Trophoblast cell (in vitro differentiated cells and primary cell): ENCODE measurements around the gene OSM.

Experiments used
- DNase-seq, 2 donors: peaks; one replicate each; pipeline ENCODE4 v3.0.0-alpha.2; 2016
- H2AFZ ChIP-seq: 2 replicates; pipeline ENCODE4 v1.6.1; 2013; ENCODE audit warnings: low read length, moderate library complexity, mild to moderate bottlenecking; ENCODE audit not compliant: insufficient read depth, poor library complexity
- H2AK5ac ChIP-seq: 2 replicates; pipeline ENCODE4 v1.6.1; 2013; ENCODE audit warnings: mild to moderate bottlenecking, low read length
- H2BK120ac ChIP-seq: 2 replicates; pipeline ENCODE4 v1.6.1; 2013; ENCODE audit warnings: low read length, mild to moderate bottlenecking, moderate library complexity; ENCODE audit not compliant: insufficient read depth, poor library complexity
- H2BK12ac ChIP-seq: 2 replicates; pipeline ENCODE4 v1.6.1; 2013; ENCODE audit warnings: mild to moderate bottlenecking, low read length, moderate library complexity
- H2BK5ac ChIP-seq: 2 replicates; pipeline ENCODE4 v1.6.1; 2013; ENCODE audit warnings: low read length, low read depth, moderate library complexity, mild to moderate bottlenecking; ENCODE audit not compliant: poor library complexity
- H3K14ac ChIP-seq: 2 replicates; pipeline ENCODE4 v1.6.1; 2013; ENCODE audit warnings: mild to moderate bottlenecking, low read length
- H3K18ac ChIP-seq: 2 replicates; pipeline ENCODE4 v1.6.1; 2013; ENCODE audit warnings: mild to moderate bottlenecking, low read length
- H3K23ac ChIP-seq: 2 replicates; pipeline ENCODE4 v1.6.1; 2013; ENCODE audit warnings: low read length
- H3K27ac ChIP-seq: 2 replicates; pipeline ENCODE4 v1.5.1; 2013; ENCODE audit warnings: low read depth, mild to moderate bottlenecking, inconsistent platforms, low read length, moderate library complexity
- H3K27me3 ChIP-seq: 2 replicates; pipeline ENCODE4 v1.6.1; 2013; ENCODE audit warnings: inconsistent platforms, mild to moderate bottlenecking, low read length, moderate library complexity; ENCODE audit not compliant: insufficient read depth
- H3K36me3 ChIP-seq, 2 experiments: 1 replicate in 1 of 2; 2 replicates in 1 of 2; pipeline ENCODE4 v1.6.1; 2013; ENCODE audit warnings: low read length in 2 of 2, mild to moderate bottlenecking in 2 of 2, moderate library complexity in 1 of 2; ENCODE audit not compliant: insufficient read depth in 2 of 2, control insufficient read depth in 1 of 2
- H3K4ac ChIP-seq: 2 replicates; pipeline ENCODE4 v1.6.1; 2013; ENCODE audit warnings: low read depth, mild to moderate bottlenecking, low read length, moderate library complexity
- H3K4me1 ChIP-seq, 2 experiments: 1 replicate in 1 of 2; 2 replicates in 1 of 2; pipeline ENCODE4 v1.6.1; 2013; ENCODE audit warnings: low read length in 2 of 2, mild to moderate bottlenecking in 2 of 2, moderate library complexity in 1 of 2; ENCODE audit not compliant: insufficient read depth in 2 of 2, control insufficient read depth in 1 of 2
- H3K4me2 ChIP-seq: 2 replicates; pipeline ENCODE4 v1.6.1; 2013; ENCODE audit warnings: inconsistent platforms, mild to moderate bottlenecking, low read length, moderate library complexity
- H3K4me3 ChIP-seq: 2 replicates; pipeline ENCODE4 v1.5.1; 2013; ENCODE audit warnings: mild to moderate bottlenecking, low read depth, low read length, inconsistent platforms
- H3K79me1 ChIP-seq: one replicate; pipeline ENCODE4 v1.6.1; 2013; ENCODE audit warnings: low read length
- H3K79me2 ChIP-seq: 2 replicates; pipeline ENCODE4 v1.6.1; 2013; ENCODE audit warnings: low read length, mild to moderate bottlenecking; ENCODE audit not compliant: control insufficient read depth, insufficient read depth, poor library complexity
- H3K9ac ChIP-seq: 2 replicates; pipeline ENCODE4 v1.6.1; 2013; ENCODE audit warnings: mild to moderate bottlenecking, low read length
- H3K9me3 ChIP-seq: 2 replicates; pipeline ENCODE4 v1.6.1; 2013; ENCODE audit warnings: low read depth, mild to moderate bottlenecking, control low read depth, inconsistent platforms, low read length; ENCODE audit not compliant: insufficient read depth
- H4K12ac ChIP-seq: 2 replicates; pipeline ENCODE4 v1.6.1; 2013; ENCODE audit warnings: low read depth, mild to moderate bottlenecking, low read length, moderate library complexity
- H4K8ac ChIP-seq: 2 replicates; pipeline ENCODE4 v1.6.1; 2013; ENCODE audit warnings: low read depth, mild to moderate bottlenecking, low read length, moderate library complexity
- H4K91ac ChIP-seq: one replicate; pipeline ENCODE4 v1.6.1; 2013; ENCODE audit warnings: low read depth, mild to moderate bottlenecking, low read length, moderate library complexity
- whole genome bisulfite sequencing: extraction: QIAGEN DNeasy Blood & Tissue Kit; methylation state at CpG from one replicate; pipeline ENCODE4 v1.1.7; 2013; ENCODE audit warnings: missing lambda C conversion rate; ENCODE audit not compliant: insufficient read length, insufficient coverage; ENCODE audit errors: extremely low coverage; 5-methylcytosine and 5-hydroxymethylcytosine counted together

Gene OSM

GRCh38 chr22:30265823-30266444 is 717 bp downstream of the OSM start:
- H3K18ac ChIP-seq = no peak overlapping the region
- no peak overlapping the region for H3K23ac ChIP-seq
- no peak overlapping the region for H2AK5ac ChIP-seq
- no peak overlapping the region for H2AFZ ChIP-seq
- no peak overlapping the region for H3K4me2 ChIP-seq
- H3K9ac ChIP-seq = no peak overlapping the region
- no peak overlapping the region for H3K4ac ChIP-seq
- no peaks in the 10 kb centered on the region for H3K36me3 ChIP-seq
- H4K8ac ChIP-seq = no peak overlapping the region
- no CpG with 5 or more reads among the region's 24 CpGs for WGBS
- no peak overlapping the region for H3K4me3 ChIP-seq
- H2BK12ac ChIP-seq = no peak overlapping the region
- H3K4me1 ChIP-seq = peaks cover 8 to 21% of the 10 kb centered on the region in 2 experiments
- no peaks in the 10 kb centered on the region for H3K27me3 ChIP-seq
- H2BK5ac ChIP-seq = no peak overlapping the region
- no peak overlapping the region for H4K91ac ChIP-seq
- H4K12ac ChIP-seq = no peak overlapping the region
- no peak overlapping the region for H3K14ac ChIP-seq
- no peaks in the 10 kb centered on the region for H3K79me2 ChIP-seq
- peaks cover 2% of the 10 kb centered on the region for H3K9me3 ChIP-seq
- H3K79me1 ChIP-seq = peaks cover 6% of the 10 kb centered on the region
- no peak overlapping the region for H3K27ac ChIP-seq
- no peak overlapping the region for H2BK120ac ChIP-seq
- DNase-seq = no peak

GRCh38 chr22:30265131-30265720 is 1.4 kb downstream of the OSM start:
- no peaks in the 10 kb centered on the region for H3K9me3 ChIP-seq
- no peak overlapping the region for H3K27ac ChIP-seq
- no peak overlapping the region for H4K8ac ChIP-seq
- H3K36me3 ChIP-seq = no peaks in the 10 kb centered on the region
- no peak overlapping the region for H3K9ac ChIP-seq
- no peak overlapping the region for H2BK120ac ChIP-seq
- no peak overlapping the region for H3K4ac ChIP-seq
- no peak overlapping the region for H3K4me2 ChIP-seq
- no peak overlapping the region for H3K23ac ChIP-seq
- no peak overlapping the region for H3K14ac ChIP-seq
- no peak overlapping the region for H3K18ac ChIP-seq
- H2BK5ac ChIP-seq = no peak overlapping the region
- H3K79me1 ChIP-seq = peaks cover 6% of the 10 kb centered on the region
- H2BK12ac ChIP-seq = no peak overlapping the region
- no peak overlapping the region for H4K12ac ChIP-seq
- no peak overlapping the region for H4K91ac ChIP-seq
- no peak overlapping the region for H2AFZ ChIP-seq
- WGBS = no CpG with 5 or more reads among the region's 9 CpGs
- H3K4me3 ChIP-seq = no peak overlapping the region
- no peaks in the 10 kb centered on the region for H3K79me2 ChIP-seq
- no peak for DNase-seq
- no peaks in the 10 kb centered on the region for H3K27me3 ChIP-seq
- H3K4me1 ChIP-seq = peaks cover 8 to 26% of the 10 kb centered on the region in 2 experiments
- H2AK5ac ChIP-seq = no peak overlapping the region

GRCh38 chr22:30263883-30264282 is 2.8 kb downstream of the OSM start:
- H3K79me2 ChIP-seq = no peaks in the 10 kb centered on the region
- WGBS = no CpG with 5 or more reads among the region's 17 CpGs
- H4K12ac ChIP-seq = no peak overlapping the region
- no peaks in the 10 kb centered on the region for H3K36me3 ChIP-seq
- H2BK5ac ChIP-seq = no peak overlapping the region
- no peak overlapping the region for H4K91ac ChIP-seq
- H2AFZ ChIP-seq = no peak overlapping the region
- H3K4ac ChIP-seq = no peak overlapping the region
- no peak overlapping the region for H3K9ac ChIP-seq
- no peak overlapping the region for H3K23ac ChIP-seq
- peaks cover 6% of the 10 kb centered on the region for H3K79me1 ChIP-seq
- no peak overlapping the region for H3K27ac ChIP-seq
- H2BK120ac ChIP-seq = no peak overlapping the region
- H4K8ac ChIP-seq = no peak overlapping the region
- no peak overlapping the region for H3K18ac ChIP-seq
- no peak for DNase-seq
- H3K27me3 ChIP-seq = no peaks in the 10 kb centered on the region
- H3K9me3 ChIP-seq = no peaks in the 10 kb centered on the region
- no peak overlapping the region for H2AK5ac ChIP-seq
- peaks cover 8 to 26% of the 10 kb centered on the region in 2 experiments for H3K4me1 ChIP-seq
- no peak overlapping the region for H2BK12ac ChIP-seq
- H3K14ac ChIP-seq = no peak overlapping the region
- H3K4me2 ChIP-seq = no peak overlapping the region
- H3K4me3 ChIP-seq = no peak overlapping the region

- Histone ChIP-seq H2AK5ac (no peak overlapping the region), H3K79me2 (no peaks in the 10 kb centered on the region), H3K4me2 (peak overlapping the region; percentile 32), H3K4me3 (no peak overlapping the region), H4K8ac (no peak overlapping the region), H3K4me1 (peaks cover 8 to 26% of the 10 kb centered on the region in 2 experiments), H2AFZ (peak overlapping the region; percentile 5), H3K9me3 (no peaks in the 10 kb centered on the region), H3K27ac (no peak overlapping the region), H3K27me3 (no peaks in the 10 kb centered on the region), H4K91ac (peak overlapping the region; percentile 15), H2BK12ac (no peak overlapping the region), H3K79me1 (peaks cover 7% of the 10 kb centered on the region), H3K9ac (peak overlapping the region; percentile 35), H3K4ac (no peak overlapping the region), H2BK120ac (no peak overlapping the region), H4K12ac (no peak overlapping the region), H3K23ac (no peak overlapping the region), H3K36me3 (no peaks in the 10 kb centered on the region), H2BK5ac (no peak overlapping the region), H3K14ac (no peak overlapping the region), H3K18ac (no peak overlapping the region)
- peak; percentile 48 to 81 for DNase-seq
- no CpG with 5 or more reads among the region's 27 CpGs for WGBS
Measured at GRCh38 chr22:30262917-30263741, 3.5 kb downstream of the OSM start.
